HepG2 (cell line): Measurements from ENCODE around the gene HNRNPM. TPM values are rescaled to one million over a fixed set of nuclear protein-coding genes. Genes with fewer than 3 reads are reported as not detected.

Experiments used
- ATAD3A ChIP-seq: sonication (generic); formaldehyde crosslinking; IDR thresholded peaks from 2 replicates; pipeline ENCODE4 v1.4.0; 2020; ENCODE audit warnings: missing genetic modification reagents
- CENPT ChIP-seq: sonication (generic); formaldehyde crosslinking; IDR thresholded peaks from 2 replicates; pipeline ENCODE4 v1.8.0; 2022; ENCODE audit warnings: low read depth, mild to moderate bottlenecking, moderate library complexity, missing genetic modification reagents
- CHD4 ChIP-seq: fragments of 200-600 bp; sonication (generic); IDR thresholded peaks from 2 replicates; pipeline ENCODE4 v1.7.0; 2017; ENCODE audit warnings: mild to moderate bottlenecking, low read length, borderline replicate concordance
- HNRNPL ChIP-seq: fragments of 200-400 bp; formaldehyde crosslinking; IDR thresholded peaks from 2 replicates; pipeline ENCODE4 v1.6.1; 2017; ENCODE audit warnings: mild to moderate bottlenecking, low read depth, low read length
- KDM1A ChIP-seq: IDR thresholded peaks from 2 replicates; pipeline ENCODE4 v1.6.1; 2016; ENCODE audit warnings: missing compliant biosample characterization
- NONO ChIP-seq, 2 experiments: fragments of 450-650 bp in 1 of 2; sonication (generic) in 1 of 2; formaldehyde crosslinking in 1 of 2; IDR thresholded peaks in 1 of 2; conservative IDR thresholded peaks in 1 of 2; 2 replicates each; pipeline versions ENCODE4 v1.6.1 to v1.8.0; 2017 to 2022; ENCODE audit warnings: mild to moderate bottlenecking in 1 of 2, missing genetic modification reagents in 1 of 2, moderate library complexity in 1 of 2
- RBM22 ChIP-seq: fragments of 200-400 bp; formaldehyde crosslinking; optimal IDR thresholded peaks from 2 replicates; pipeline ENCODE3; 2017; ENCODE audit warnings: mild to moderate bottlenecking, low read length, moderate library complexity
- ZNF530 ChIP-seq: sonication (generic); formaldehyde crosslinking; IDR thresholded peaks from 2 replicates; pipeline ENCODE4 v1.5.0; 2020; ENCODE audit warnings: low read depth, mild to moderate bottlenecking, missing genetic modification reagents
- polyA plus RNA-seq, 8 experiments: library from polyadenylated mRNA; depleted of rRNA in 3 of 8; stranded (reverse) in 7 of 8; unstranded in 1 of 8; fragments of >200 nt; fragmentation: Illumina TruSeq in 4 of 8; extraction: Trizol in 4 of 8; gene quantifications; 2 replicates each; pipeline versions ENCODE4 v1.2.1 to v1.2.3, GENCODE V29; 2011 to 2016; ENCODE audit warnings: low read depth in 4 of 8, missing spikeins in 1 of 8, mixed read lengths in 1 of 8; ENCODE audit not compliant: insufficient read depth in 1 of 8
- total RNA-seq, 5 experiments: library from RNA; depleted of rRNA; stranded (reverse); fragments of >200 nt; fragmentation: Illumina TruSeq; extraction: Trizol; gene quantifications; 2 replicates each; pipeline ENCODE4 v1.2.3, GENCODE V29; 2016; ENCODE audit warnings: low read depth in 1 of 5
- TF ChIP-seq, protein P1 (sequence below), 2 experiments: IDR thresholded peaks; 2 replicates each; pipeline ENCODE4 v1.6.1; 2011 to 2012; ENCODE audit warnings: low read length in 2 of 2, borderline replicate concordance in 1 of 2, low read depth in 1 of 2, mild to moderate bottlenecking in 1 of 2, moderate library complexity in 1 of 2
- TF ChIP-seq, protein P2 (sequence below): sonication (generic); formaldehyde crosslinking; IDR thresholded peaks from 2 replicates; pipeline ENCODE4 v1.5.0; 2020; ENCODE audit warnings: mild to moderate bottlenecking, missing genetic modification reagents, borderline replicate concordance
- TF ChIP-seq, protein P3 (sequence below): sonication (generic); formaldehyde crosslinking; IDR thresholded peaks from 2 replicates; pipeline ENCODE4 v1.4.0; 2020; ENCODE audit warnings: mild to moderate bottlenecking, missing genetic modification reagents

The HNRNPM gene
- total and polyA plus RNA-seq, 2 of the 13 experiments (the other 11 are each of a cell fraction or from before 2014, with no cell fraction given): 56.7 to 102 TPM

DNA sequence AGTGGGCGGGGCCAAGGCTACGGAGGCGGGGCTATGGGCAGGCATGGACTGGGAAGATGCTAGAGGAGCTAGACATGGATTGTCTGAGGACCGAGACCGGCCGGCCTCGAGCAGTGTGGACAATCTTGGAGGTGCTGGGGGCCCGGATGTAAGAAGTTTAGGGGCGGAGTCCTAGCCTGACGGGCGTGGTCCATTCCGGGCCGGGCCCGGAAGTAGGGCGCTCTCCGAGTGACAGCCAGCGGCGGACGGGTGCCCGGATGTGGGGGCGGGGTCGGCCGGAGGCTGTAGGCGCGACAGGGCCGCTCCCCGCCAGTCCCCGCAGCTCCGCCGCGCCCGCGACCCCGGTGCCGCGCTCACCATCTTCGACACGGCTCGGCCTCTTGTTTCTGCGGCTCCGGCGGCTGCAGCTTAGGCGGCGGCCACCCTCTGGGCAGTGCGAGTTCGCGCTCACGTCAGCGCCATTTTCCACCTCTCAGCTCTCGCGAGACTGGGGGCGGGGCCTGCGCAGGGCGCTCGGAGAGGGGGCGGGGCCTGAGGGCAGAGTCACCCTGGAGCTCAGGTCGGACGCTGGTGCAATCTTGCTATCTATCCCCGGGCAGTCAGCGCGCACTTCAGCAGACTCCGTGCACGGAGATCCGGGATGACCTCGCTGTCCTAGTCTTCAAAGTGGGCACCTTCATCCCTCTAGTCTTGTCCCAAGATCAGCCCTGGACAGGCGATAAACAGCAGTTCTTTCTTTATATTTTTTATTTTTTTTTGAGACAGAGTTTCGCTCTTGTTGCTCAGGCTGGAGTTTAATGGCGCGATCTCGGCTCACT, 69.1 kb downstream of the HNRNPM start, which contains the start of gene ZNF414 (continued):
- TF ChIP-seq RBM22 (no peak), NONO (IDR thresholded peaks at IDR 0.05) (no peak), NONO (CRISPR knock-in tag; conservative IDR thresholded peaks at IDR 0.05) (peak; percentile 58; the same call in 1 of the 2 replicates), CENPT (no peak), CHD4 (no peak; the same call in 1 of the 2 replicates), ZNF530 (CRISPR knock-in tag) (no peak), ATAD3A (CRISPR knock-in tag) (no peak), HNRNPL (no peak), KDM1A (CRISPR knock-in tag) (no peak)
- TF ChIP-seq, protein P1, sequence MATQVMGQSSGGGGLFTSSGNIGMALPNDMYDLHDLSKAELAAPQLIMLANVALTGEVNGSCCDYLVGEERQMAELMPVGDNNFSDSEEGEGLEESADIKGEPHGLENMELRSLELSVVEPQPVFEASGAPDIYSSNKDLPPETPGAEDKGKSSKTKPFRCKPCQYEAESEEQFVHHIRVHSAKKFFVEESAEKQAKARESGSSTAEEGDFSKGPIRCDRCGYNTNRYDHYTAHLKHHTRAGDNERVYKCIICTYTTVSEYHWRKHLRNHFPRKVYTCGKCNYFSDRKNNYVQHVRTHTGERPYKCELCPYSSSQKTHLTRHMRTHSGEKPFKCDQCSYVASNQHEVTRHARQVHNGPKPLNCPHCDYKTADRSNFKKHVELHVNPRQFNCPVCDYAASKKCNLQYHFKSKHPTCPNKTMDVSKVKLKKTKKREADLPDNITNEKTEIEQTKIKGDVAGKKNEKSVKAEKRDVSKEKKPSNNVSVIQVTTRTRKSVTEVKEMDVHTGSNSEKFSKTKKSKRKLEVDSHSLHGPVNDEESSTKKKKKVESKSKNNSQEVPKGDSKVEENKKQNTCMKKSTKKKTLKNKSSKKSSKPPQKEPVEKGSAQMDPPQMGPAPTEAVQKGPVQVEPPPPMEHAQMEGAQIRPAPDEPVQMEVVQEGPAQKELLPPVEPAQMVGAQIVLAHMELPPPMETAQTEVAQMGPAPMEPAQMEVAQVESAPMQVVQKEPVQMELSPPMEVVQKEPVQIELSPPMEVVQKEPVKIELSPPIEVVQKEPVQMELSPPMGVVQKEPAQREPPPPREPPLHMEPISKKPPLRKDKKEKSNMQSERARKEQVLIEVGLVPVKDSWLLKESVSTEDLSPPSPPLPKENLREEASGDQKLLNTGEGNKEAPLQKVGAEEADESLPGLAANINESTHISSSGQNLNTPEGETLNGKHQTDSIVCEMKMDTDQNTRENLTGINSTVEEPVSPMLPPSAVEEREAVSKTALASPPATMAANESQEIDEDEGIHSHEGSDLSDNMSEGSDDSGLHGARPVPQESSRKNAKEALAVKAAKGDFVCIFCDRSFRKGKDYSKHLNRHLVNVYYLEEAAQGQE (IDR thresholded peaks at IDR 0.05; ENCODE audit: borderline replicate concordance in 1 of 2, low read depth in 1 of 2, low read length in 2 of 2): no peak
- TF ChIP-seq, protein P2, sequence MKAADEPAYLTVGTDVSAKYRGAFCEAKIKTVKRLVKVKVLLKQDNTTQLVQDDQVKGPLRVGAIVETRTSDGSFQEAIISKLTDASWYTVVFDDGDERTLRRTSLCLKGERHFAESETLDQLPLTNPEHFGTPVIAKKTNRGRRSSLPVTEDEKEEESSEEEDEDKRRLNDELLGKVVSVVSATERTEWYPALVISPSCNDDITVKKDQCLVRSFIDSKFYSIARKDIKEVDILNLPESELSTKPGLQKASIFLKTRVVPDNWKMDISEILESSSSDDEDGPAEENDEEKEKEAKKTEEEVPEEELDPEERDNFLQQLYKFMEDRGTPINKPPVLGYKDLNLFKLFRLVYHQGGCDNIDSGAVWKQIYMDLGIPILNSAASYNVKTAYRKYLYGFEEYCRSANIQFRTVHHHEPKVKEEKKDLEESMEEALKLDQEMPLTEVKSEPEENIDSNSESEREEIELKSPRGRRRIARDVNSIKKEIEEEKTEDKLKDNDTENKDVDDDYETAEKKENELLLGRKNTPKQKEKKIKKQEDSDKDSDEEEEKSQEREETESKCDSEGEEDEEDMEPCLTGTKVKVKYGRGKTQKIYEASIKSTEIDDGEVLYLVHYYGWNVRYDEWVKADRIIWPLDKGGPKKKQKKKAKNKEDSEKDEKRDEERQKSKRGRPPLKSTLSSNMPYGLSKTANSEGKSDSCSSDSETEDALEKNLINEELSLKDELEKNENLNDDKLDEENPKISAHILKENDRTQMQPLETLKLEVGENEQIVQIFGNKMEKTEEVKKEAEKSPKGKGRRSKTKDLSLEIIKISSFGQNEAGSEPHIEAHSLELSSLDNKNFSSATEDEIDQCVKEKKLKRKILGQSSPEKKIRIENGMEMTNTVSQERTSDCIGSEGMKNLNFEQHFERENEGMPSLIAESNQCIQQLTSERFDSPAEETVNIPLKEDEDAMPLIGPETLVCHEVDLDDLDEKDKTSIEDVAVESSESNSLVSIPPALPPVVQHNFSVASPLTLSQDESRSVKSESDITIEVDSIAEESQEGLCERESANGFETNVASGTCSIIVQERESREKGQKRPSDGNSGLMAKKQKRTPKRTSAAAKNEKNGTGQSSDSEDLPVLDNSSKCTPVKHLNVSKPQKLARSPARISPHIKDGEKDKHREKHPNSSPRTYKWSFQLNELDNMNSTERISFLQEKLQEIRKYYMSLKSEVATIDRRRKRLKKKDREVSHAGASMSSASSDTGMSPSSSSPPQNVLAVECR (CRISPR knock-in tag): peak; percentile 88
- TF ChIP-seq, protein P3, sequence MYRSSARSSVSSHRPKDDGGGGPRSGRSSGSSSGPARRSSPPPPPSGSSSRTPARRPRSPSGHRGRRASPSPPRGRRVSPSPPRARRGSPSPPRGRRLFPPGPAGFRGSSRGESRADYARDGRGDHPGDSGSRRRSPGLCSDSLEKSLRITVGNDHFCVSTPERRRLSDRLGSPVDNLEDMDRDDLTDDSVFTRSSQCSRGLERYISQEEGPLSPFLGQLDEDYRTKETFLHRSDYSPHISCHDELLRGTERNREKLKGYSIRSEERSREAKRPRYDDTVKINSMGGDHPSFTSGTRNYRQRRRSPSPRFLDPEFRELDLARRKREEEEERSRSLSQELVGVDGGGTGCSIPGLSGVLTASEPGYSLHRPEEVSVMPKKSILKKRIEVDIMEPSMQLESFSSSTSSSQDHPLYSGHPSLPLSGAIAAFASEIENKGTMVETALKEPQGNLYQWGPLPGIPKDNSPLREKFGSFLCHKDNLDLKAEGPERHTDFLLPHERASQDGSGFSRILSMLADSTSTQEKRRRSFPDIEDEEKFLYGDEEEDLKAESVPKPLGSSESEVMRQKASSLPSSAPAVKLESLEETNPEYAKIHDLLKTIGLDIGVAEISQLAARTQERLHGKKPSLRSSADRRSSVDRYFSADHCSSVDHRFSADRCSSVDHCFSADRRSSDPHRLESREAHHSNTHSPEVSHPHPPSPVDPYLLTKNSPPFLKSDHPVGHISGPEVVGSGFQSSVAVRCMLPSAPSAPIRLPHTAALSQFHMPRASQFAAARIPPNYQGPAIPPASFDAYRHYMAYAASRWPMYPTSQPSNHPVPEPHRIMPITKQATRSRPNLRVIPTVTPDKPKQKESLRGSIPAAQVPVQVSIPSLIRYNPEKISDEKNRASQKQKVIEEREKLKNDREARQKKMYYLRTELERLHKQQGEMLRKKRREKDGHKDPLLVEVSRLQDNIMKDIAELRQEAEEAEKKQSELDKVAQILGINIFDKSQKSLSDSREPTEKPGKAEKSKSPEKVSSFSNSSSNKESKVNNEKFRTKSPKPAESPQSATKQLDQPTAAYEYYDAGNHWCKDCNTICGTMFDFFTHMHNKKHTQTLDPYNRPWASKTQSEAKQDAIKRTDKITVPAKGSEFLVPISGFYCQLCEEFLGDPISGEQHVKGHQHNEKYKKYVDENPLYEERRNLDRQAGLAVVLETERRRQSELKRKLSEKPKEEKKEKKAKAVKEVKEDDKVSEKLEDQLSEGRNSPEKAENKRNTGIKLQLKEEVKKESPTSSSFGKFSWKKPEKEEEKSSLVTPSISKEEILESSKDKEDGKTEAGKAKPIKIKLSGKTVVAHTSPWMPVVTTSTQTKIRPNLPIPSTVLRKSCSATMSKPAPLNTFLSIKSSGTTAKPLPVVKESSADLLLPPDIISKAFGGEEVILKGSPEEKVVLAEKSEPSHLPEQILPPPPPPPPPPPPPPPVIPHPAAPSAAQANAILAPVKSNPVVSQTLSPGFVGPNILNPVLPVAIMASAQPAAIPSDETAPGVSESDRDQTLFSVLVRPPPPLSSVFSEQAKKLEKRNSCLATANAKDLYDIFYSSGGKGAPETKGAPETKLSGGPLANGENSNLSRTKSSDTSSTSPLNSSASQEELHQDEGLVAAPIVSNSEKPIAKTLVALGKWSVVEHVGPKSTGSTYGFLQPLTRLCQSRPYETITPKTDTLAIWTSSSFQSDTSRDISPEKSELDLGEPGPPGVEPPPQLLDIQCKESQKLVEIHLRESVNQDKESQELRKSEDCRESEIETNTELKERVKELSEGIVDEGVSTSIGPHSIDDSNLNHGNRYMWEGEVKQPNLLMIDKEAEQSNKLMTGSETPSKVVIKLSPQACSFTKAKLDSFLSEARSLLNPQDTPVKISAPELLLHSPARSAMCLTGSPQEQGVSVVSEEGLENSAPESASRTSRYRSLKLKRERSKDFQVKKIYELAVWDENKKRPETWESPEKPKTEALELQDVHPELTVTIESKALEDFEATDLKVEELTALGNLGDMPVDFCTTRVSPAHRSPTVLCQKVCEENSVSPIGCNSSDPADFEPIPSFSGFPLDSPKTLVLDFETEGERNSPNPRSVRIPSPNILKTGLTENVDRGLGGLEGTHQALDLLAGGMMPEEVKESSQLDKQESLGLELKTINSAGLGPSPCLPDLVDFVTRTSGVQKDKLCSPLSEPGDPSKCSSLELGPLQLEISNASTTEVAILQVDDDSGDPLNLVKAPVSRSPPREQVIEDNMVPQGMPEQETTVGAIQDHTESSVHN (CRISPR knock-in tag): no peak
